Common myeloid progenitor, CD34-positive (primary cell): Measurements from ENCODE around the gene GSTK1.

Experiments used
- CTCF ChIA-PET: fragments of 350-600 bp; sonication (Branson Sonifier 250); formaldehyde crosslinking; loops from one replicate; lab custom pipeline; 2021; ENCODE audit warnings: antibody characterized with exemption; lab: Charles Lee
- POLR2A ChIA-PET: fragments of 350-600 bp; sonication (Branson Sonifier 250); formaldehyde crosslinking; loops from one replicate; lab custom pipeline; 2021; ENCODE audit warnings: antibody characterized with exemption; lab: Charles Lee
- DNase-seq, 3 donors: peaks; one replicate each; pipeline versions ENCODE4 v3.0.0 to v3.0.0-alpha.2; 2013
- H3K27ac ChIP-seq, 2 experiments: 1 replicate in 1 of 2; 2 replicates in 1 of 2; pipeline ENCODE4 v1.7.0; 2013; ENCODE audit warnings: inconsistent platforms in 2 of 2, low read length in 2 of 2, mild to moderate bottlenecking in 2 of 2, low read depth in 1 of 2, moderate library complexity in 1 of 2; ENCODE audit not compliant: severe bottlenecking in 2 of 2, insufficient read depth in 1 of 2, poor library complexity in 1 of 2
- H3K27me3 ChIP-seq, 5 experiments: replicated peaks in 2 of 5; 1 replicate in 3 of 5; 2 replicates in 2 of 5; pipeline versions ENCODE4 v1.6.1 to v1.7.0; 2013; ENCODE audit warnings: low read length in 4 of 5, mild to moderate bottlenecking in 2 of 5, moderate library complexity in 2 of 5, inconsistent platforms in 1 of 5; ENCODE audit not compliant: insufficient read depth in 5 of 5, control insufficient read depth in 4 of 5
- H3K36me3 ChIP-seq, 4 experiments: 1 replicate in 2 of 4; 2 replicates in 2 of 4; pipeline versions ENCODE4 v1.6.1 to v1.7.0; 2013; ENCODE audit warnings: low read length in 3 of 4, control low read depth in 1 of 4, mild to moderate bottlenecking in 1 of 4; ENCODE audit not compliant: control insufficient read depth in 4 of 4, insufficient read depth in 4 of 4
- H3K4me1 ChIP-seq, 4 experiments: 1 replicate in 3 of 4; 2 replicates in 1 of 4; pipeline versions ENCODE4 v1.6.1 to v1.7.1; 2013; ENCODE audit warnings: low read length in 3 of 4, mild to moderate bottlenecking in 3 of 4, control low read depth in 1 of 4, inconsistent platforms in 1 of 4, moderate library complexity in 1 of 4; ENCODE audit not compliant: control insufficient read depth in 4 of 4, insufficient read depth in 4 of 4; ENCODE audit errors: control extremely low read depth in 1 of 4
- H3K4me3 ChIP-seq, 7 experiments: 1 replicate in 4 of 7; 2 replicates in 3 of 7; pipeline versions ENCODE4 v1.5.1 to v1.7.0; 2013; ENCODE audit warnings: mild to moderate bottlenecking in 7 of 7, low read length in 6 of 7, moderate library complexity in 6 of 7, inconsistent platforms in 2 of 7, low read depth in 2 of 7, control low read depth in 1 of 7; ENCODE audit not compliant: insufficient read depth in 4 of 7, control insufficient read depth in 1 of 7; ENCODE audit errors: extremely low read depth in 1 of 7
- H3K9me3 ChIP-seq, 5 experiments: 1 replicate in 4 of 5; 2 replicates in 1 of 5; pipeline versions ENCODE4 v1.6.1 to v1.7.1; 2013; ENCODE audit warnings: low read length in 4 of 5, mild to moderate bottlenecking in 2 of 5, inconsistent platforms in 1 of 5, low read depth in 1 of 5, moderate library complexity in 1 of 5; ENCODE audit not compliant: control insufficient read depth in 4 of 5, insufficient read depth in 2 of 5; ENCODE audit errors: control extremely low read depth in 1 of 5
- WGBS: methylation state at CpG from one replicate; pipeline ENCODE4 v1.1.5; 2013; ENCODE audit not compliant: insufficient coverage; 5-methylcytosine and 5-hydroxymethylcytosine counted together

GSTK1 gene

DNA sequence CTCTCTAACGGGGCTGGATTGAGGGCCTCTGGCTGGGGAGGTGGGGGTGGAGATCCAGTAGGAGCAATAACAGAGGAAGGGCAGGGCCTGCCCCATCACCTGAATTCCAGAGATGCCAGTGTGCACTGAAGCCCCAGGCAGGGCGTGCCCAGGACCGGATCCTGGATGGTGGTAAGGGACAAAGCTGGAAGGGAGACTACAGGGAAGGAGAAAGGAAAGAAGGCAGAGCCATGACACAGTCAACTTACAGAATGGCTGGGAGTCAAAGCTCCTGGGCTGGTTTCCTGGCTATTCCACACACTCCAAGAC, 22.2 kb downstream of the GSTK1 start:
- Histone ChIP-seq H3K4me3 (no peak overlapping the region), H3K9me3 (peaks cover 0 to 3% (median 0%) of the 10 kb centered on the region in 5 experiments), H3K27ac (no peak overlapping the region), H3K4me1 (peaks cover 9 to 25% (median 18%) of the 10 kb centered on the region in 4 experiments), H3K36me3 (peaks cover 0 to 8% (median 0%) of the 10 kb centered on the region in 4 experiments), H3K27me3 (no peaks in the 10 kb centered on the region)
- 88% methylated on average over 2 of the region's 3 CpGs for WGBS
- POLR2A ChIA-PET = no interaction called here
- no peak for DNase-seq
- CTCF ChIA-PET = no interaction called here

DNA sequence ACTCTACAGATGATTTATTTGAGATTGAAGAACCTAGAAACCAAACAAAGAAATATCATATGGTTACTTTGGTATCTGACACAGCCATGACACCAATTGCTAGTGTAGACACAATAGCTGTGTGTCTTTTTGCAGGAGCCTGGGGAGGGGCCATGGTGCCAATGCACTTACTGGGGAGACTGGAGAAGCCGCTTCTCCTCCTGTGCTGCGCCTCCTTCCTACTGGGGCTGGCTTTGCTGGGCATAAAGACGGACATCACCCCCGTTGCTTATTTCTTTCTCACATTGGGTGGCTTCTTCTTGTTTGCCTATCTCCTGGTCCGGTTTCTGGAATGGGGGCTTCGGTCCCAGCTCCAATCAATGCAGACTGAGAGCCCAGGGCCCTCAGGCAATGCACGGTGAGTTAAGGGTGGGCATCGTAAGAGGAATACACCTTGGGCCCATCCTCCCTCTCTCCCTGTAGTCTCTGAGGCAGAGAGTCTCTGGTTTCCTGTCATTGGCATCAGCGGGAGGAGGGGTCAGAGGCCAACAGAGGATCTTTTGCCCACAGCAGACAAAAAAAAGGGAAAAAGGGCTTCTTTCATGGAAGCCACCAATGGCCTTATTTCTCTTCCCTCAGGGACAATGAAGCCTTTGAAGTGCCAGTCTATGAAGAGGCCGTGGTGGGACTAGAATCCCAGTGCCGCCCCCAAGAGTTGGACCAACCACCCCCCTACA, 22.7 kb downstream of the GSTK1 start:
- Histone ChIP-seq H3K27ac (no peak overlapping the region), H3K4me3 (no peak overlapping the region), H3K27me3 (no peaks in the 10 kb centered on the region), H3K9me3 (peaks cover 0 to 3% (median 0%) of the 10 kb centered on the region in 5 experiments), H3K36me3 (peaks cover 0 to 14% (median 0%) of the 10 kb centered on the region in 4 experiments), H3K4me1 (peaks cover 12 to 31% (median 23%) of the 10 kb centered on the region in 4 experiments)
- no peak for DNase-seq
- ChIA-PET POLR2A (no interaction called here), CTCF (interaction anchor here (1.2 kb wide), 2 partner anchors 13 to 71 kb away, joined by 3 to 4 read pairs; no protein-coding TSS in a partner anchor)
- 96% methylated on average over 11 of the region's 11 CpGs for WGBS

GRCh38 chr7:143286522-143286890, 23.3 kb downstream of the GSTK1 start:
- ChIA-PET CTCF (interaction anchor here (0.7 to 1.2 kb wide), 3 partner anchors 13 to 72 kb away, joined by 3 to 4 read pairs (median 3); no protein-coding TSS in a partner anchor), POLR2A (no interaction called here)
- no peak for DNase-seq

DNA sequence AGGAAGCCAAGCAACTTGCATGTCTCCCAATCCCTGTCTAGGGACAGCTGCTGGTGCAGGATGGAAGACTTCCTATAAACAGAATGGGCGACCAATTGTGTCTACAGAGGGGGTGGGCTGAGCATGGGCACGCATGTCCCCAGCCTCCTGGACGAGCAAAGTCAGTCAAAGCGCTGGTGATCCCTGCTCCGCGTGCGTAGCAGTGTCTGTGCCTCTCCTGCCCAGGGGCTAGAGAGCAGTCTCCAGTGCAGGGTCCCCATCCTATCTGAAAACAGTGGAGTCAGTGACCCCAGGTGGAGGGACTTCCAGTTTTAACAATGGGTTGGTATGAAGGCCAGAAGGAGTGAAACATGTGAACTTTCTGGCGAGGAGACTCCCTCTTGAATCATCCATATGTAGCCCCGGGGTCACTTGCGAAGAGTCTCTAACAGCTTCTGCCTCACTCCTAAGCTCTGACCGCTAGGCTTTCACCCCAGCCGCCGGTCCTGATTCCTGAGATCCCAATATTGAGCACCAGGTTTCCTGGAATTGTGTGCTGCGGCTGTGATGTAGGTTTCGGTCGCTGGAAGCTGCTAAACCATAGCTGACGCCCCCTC, 24.2 kb downstream of the GSTK1 start:
- Histone ChIP-seq H3K4me3 (peak overlapping the region in 3 of 7 experiments; percentile 16 to 28 (median 26)), H3K9me3 (peaks cover 0 to 3% (median 0%) of the 10 kb centered on the region in 5 experiments), H3K27ac (no peak overlapping the region), H3K27me3 (no peaks in the 10 kb centered on the region), H3K4me1 (peaks cover 12 to 36% (median 26%) of the 10 kb centered on the region in 4 experiments), H3K36me3 (peaks cover 5 to 27% (median 9%) of the 10 kb centered on the region in 4 experiments)
- CTCF ChIA-PET = interaction anchor here (1.0 to 1.3 kb wide), 6 partner anchors 8 to 93 kb away, joined by 3 to 7 read pairs (median 3); no protein-coding TSS in a partner anchor
- POLR2A ChIA-PET = interaction anchor here (0.6 to 0.8 kb wide), 2 partner anchors 8 to 12 kb away, joined by 3 read pairs; no protein-coding TSS in a partner anchor
- WGBS = 87% methylated on average over 17 of the region's 17 CpGs
- no peak for DNase-seq

More at GRCh38 chr7:143286522-143286890, 23.3 kb downstream of the GSTK1 start:
- Histone ChIP-seq H3K27me3 (no peaks in the 10 kb centered on the region), H3K4me3 (no peak overlapping the region), H3K36me3 (peaks cover 0 to 19% (median 2%) of the 10 kb centered on the region in 4 experiments), H3K4me1 (peaks cover 12 to 36% (median 26%) of the 10 kb centered on the region in 4 experiments), H3K27ac (no peak overlapping the region), H3K9me3 (peaks cover 0 to 3% (median 0%) of the 10 kb centered on the region in 5 experiments)
- WGBS = 96% methylated on average over 5 of the region's 6 CpGs

- peak within 1 kb of the TSS; percentile 74 to 87 for H3K27ac ChIP-seq
- WGBS = 2% methylated on average over 72 of the region's 84 CpGs
- H3K27me3 ChIP-seq = no peaks in the 10 kb centered on the region
- POLR2A ChIA-PET = interaction anchor here (0.6 to 0.8 kb wide), 2 partner anchors 8 to 11 kb away, joined by 3 read pairs; no protein-coding TSS in a partner anchor
- peaks cover 0 to 3% (median 0%) of the 10 kb centered on the region in 5 experiments for H3K9me3 ChIP-seq
- CTCF ChIA-PET = interaction anchor here (0.5 to 1.3 kb wide), 5 partner anchors 9 to 92 kb away, joined by 3 to 7 read pairs (median 3); no protein-coding TSS in a partner anchor
- H3K4me1 ChIP-seq = peaks cover 12 to 43% (median 29%) of the 10 kb centered on the region in 4 experiments
- DNase-seq = peak; percentile 98 to 99 (median 98)
- H3K4me3 ChIP-seq = peak within 1 kb of the TSS; percentile 81 to 92 (median 85)
- peaks cover 6 to 30% (median 14%) of the 10 kb centered on the region in 4 experiments for H3K36me3 ChIP-seq
Measured at GRCh38 chr7:143287935-143288826, 24.9 kb downstream of the GSTK1 start, which contains the start of gene CASP2. CASP2 (plus strand) TSS chr7:143288351; CDS start chr7:143288456, 105 bp downstream.

DNA sequence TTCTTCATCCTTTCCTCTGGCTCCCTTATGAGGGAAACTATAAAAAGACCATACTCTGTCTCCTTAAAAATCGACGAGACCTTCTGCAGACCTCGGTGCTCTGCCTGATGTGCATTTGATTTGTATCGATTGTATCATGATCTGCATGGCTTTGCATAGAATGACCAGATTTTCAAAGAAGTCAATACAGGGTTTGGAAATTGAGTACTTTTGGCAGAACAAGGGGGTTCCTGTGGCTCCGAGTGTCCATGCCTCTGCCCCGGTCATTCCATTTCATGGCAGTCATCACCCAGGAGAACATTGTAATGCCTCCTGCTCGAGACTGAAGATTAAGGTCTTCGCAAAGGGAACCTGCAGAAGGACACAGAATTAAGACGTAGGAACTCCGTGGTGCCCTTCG, 25.6 kb downstream of the GSTK1 start:
- Histone ChIP-seq H3K9me3 (peaks cover 0 to 3% (median 0%) of the 10 kb centered on the region in 5 experiments), H3K4me3 (peak overlapping the region; percentile 81 to 92 (median 85)), H3K27ac (peak overlapping the region; percentile 74 to 87), H3K36me3 (peaks cover 9 to 34% (median 20%) of the 10 kb centered on the region in 4 experiments), H3K27me3 (no peaks in the 10 kb centered on the region), H3K4me1 (peaks cover 12 to 39% (median 28%) of the 10 kb centered on the region in 4 experiments)
- ChIA-PET CTCF (interaction anchor here (1.0 to 1.2 kb wide), 2 partner anchors 11 to 62 kb away, joined by 3 to 7 read pairs; no protein-coding TSS in a partner anchor), POLR2A (no interaction called here)
- DNase-seq = no peak
- whole genome bisulfite sequencing = 0% methylated on average over 7 of the region's 11 CpGs
